Endodermal cell (in vitro differentiated cells): ENCODE data around the gene MRAP. TPM values are rescaled to one million over a fixed set of nuclear protein-coding genes. Genes with fewer than 3 reads are reported as not detected.

Experiments
- DNase-seq: peaks from one replicate; pipeline ENCODE4 v3.0.0-alpha.2; 2017
- H3K27ac ChIP-seq: 2 replicates; pipeline ENCODE4 v1.5.1; 2013; ENCODE audit warnings: mild to moderate bottlenecking, low read depth, low read length, moderate library complexity
- H3K27me3 ChIP-seq: 2 replicates; pipeline ENCODE4 v1.6.1; 2013; ENCODE audit warnings: mild to moderate bottlenecking, low read length, moderate library complexity; ENCODE audit not compliant: insufficient read depth, control insufficient read depth, poor library complexity, severe bottlenecking
- H3K36me3 ChIP-seq: 2 replicates; pipeline ENCODE4 v1.7.0; 2013; ENCODE audit warnings: mild to moderate bottlenecking, low read length, moderate library complexity; ENCODE audit not compliant: control insufficient read depth, insufficient read depth
- H3K4me1 ChIP-seq: one replicate; pipeline ENCODE4 v1.7.0; 2013; ENCODE audit warnings: low read length; ENCODE audit not compliant: control insufficient read depth, insufficient read depth
- H3K4me3 ChIP-seq: 2 replicates; pipeline ENCODE4 v1.5.1; 2013; ENCODE audit warnings: mild to moderate bottlenecking, low read length, moderate library complexity
- H3K9ac ChIP-seq: 2 replicates; pipeline ENCODE4 v1.6.1; 2013; ENCODE audit warnings: mild to moderate bottlenecking, low read length, moderate library complexity; ENCODE audit not compliant: poor library complexity, severe bottlenecking; ENCODE audit errors: extremely low read depth
- H3K9me3 ChIP-seq: 2 replicates; pipeline ENCODE4 v1.6.1; 2013; ENCODE audit warnings: mild to moderate bottlenecking, low read length, moderate library complexity; ENCODE audit not compliant: control insufficient read depth
- H3K27ac Mint-ChIP-seq: 2 replicates; pipeline ENCODE4 v1.8.0; 2020; ENCODE audit warnings: mixed read lengths
- H3K27me3 Mint-ChIP-seq: 2 replicates; pipeline ENCODE4 v1.8.0; 2021; ENCODE audit warnings: mild to moderate bottlenecking, mixed read lengths; ENCODE audit not compliant: insufficient read depth
- H3K36me3 Mint-ChIP-seq: 2 replicates; pipeline ENCODE4 v1.8.0; 2020; ENCODE audit warnings: low read depth, mixed read lengths
- H3K4me1 Mint-ChIP-seq: 2 replicates; pipeline ENCODE4 v1.8.0; 2020; ENCODE audit warnings: mixed read lengths
- H3K4me3 Mint-ChIP-seq: 2 replicates; pipeline ENCODE4 v1.8.0; 2020; ENCODE audit warnings: mild to moderate bottlenecking, moderate library complexity, mixed read lengths
- H3K9me3 Mint-ChIP-seq: 2 replicates; pipeline ENCODE4 v1.8.0; 2020; ENCODE audit warnings: mild to moderate bottlenecking, mixed read lengths
- CTCF ChIP-seq: fragments of 200-600 bp; sonication (generic); conservative IDR thresholded peaks from 2 replicates; pipeline ENCODE4 v1.5.0; 2021; ENCODE audit warnings: antibody characterized with exemption, mild to moderate bottlenecking
- WGBS, 2 experiments: methylation state at CpG; one replicate each; pipeline versions ENCODE4 v1.1.5 to v1.1.7; 2013; ENCODE audit warnings: missing lambda C conversion rate in 2 of 2, mixed read lengths in 1 of 2; ENCODE audit not compliant: insufficient coverage in 1 of 2, insufficient read length in 1 of 2; 5-methylcytosine and 5-hydroxymethylcytosine counted together
- total RNA-seq, 2 donors: library from RNA; stranded (reverse); fragmentation: NEBNext Ultra II Directional in 1 of 2; extraction: Animal tissue kit (Norgen Biotek cat#: 25700) in 1 of 2; gene quantifications; 2 replicates in 1 of 2; 3 replicates in 1 of 2; pipeline ENCODE4 v1.2.1, GENCODE V29; 2021

MRAP gene
- total RNA-seq, 2 donors from 2014 or later: not detected

DNA sequence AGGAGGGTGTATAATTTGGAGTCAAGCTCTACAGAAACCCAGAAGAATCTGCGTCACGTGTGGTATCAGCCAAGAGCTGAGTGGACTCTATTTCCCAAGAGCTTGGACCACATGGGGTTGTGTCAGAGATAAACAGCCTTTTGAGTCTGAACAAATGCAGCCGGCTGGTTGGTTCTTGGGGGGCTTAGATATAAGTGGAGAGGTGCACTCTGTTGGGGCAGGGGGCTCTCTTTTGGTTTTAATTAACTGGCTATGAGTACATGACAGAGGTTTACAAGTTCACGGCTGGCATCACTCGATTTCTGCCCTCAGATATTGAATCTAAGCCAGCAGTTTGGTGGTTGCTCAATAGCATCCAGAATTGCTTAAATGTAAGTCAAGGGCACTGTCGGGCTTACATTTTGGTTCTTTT lies 501 bp upstream of the MRAP start:
- Mint-ChIP-seq H3K36me3 (peaks cover 11% of the 10 kb centered on the region), H3K27me3 (no peaks in the 10 kb centered on the region), H3K27ac (no peak overlapping the region), H3K4me1 (no peaks in the 10 kb centered on the region), H3K4me3 (no peak overlapping the region), H3K9me3 (no peaks in the 10 kb centered on the region)
- Histone ChIP-seq H3K9me3 (no peaks in the 10 kb centered on the region), H3K36me3 (peaks cover 11% of the 10 kb centered on the region), H3K27ac (no peak overlapping the region), H3K4me3 (no peak overlapping the region), H3K9ac (no peak overlapping the region), H3K4me1 (no peaks in the 10 kb centered on the region), H3K27me3 (no peaks in the 10 kb centered on the region)
- no peak for TF ChIP-seq CTCF
- 91 to 95% methylated on average over 6 of the region's 6 CpGs for WGBS, 2 experiments
- no peak for DNase-seq

GRCh38 chr21:32299695-32300094 lies 1.0 kb downstream of the MRAP start:
- H3K4me1 ChIP-seq: no peaks in the 10 kb centered on the region
- DNase-seq: no peak
- H3K9me3 Mint-ChIP-seq: no peaks in the 10 kb centered on the region
- WGBS, 2 experiments: 91 to 92% methylated on average over 6 of the region's 6 CpGs
- H3K36me3 Mint-ChIP-seq: peaks cover 11% of the 10 kb centered on the region
- no peaks in the 10 kb centered on the region for H3K4me1 Mint-ChIP-seq
- TF ChIP-seq CTCF: no peak
- no peak overlapping the region for H3K9ac ChIP-seq
- no peak overlapping the region for H3K27ac Mint-ChIP-seq
- no peaks in the 10 kb centered on the region for H3K27me3 ChIP-seq
- H3K4me3 Mint-ChIP-seq: no peak overlapping the region
- no peak overlapping the region for H3K27ac ChIP-seq
- no peaks in the 10 kb centered on the region for H3K27me3 Mint-ChIP-seq
- no peaks in the 10 kb centered on the region for H3K9me3 ChIP-seq
- H3K4me3 ChIP-seq: no peak overlapping the region
- H3K36me3 ChIP-seq: peaks cover 11% of the 10 kb centered on the region

- Mint-ChIP-seq H3K27me3 (no peaks in the 10 kb centered on the region), H3K4me1 (no peaks in the 10 kb centered on the region), H3K9me3 (no peaks in the 10 kb centered on the region), H3K36me3 (peaks cover 11% of the 10 kb centered on the region), H3K27ac (no peak overlapping the region), H3K4me3 (no peak overlapping the region)
- DNase-seq: no peak
- H3K9me3 ChIP-seq: no peaks in the 10 kb centered on the region
- TF ChIP-seq CTCF: no peak
- H3K4me3 ChIP-seq: no peak overlapping the region
- no peaks in the 10 kb centered on the region for H3K27me3 ChIP-seq
- no peak overlapping the region for H3K9ac ChIP-seq
- H3K4me1 ChIP-seq: no peaks in the 10 kb centered on the region
- WGBS, 2 experiments: 91 to 93% methylated on average over 41 of the region's 41 CpGs
- peaks cover 11% of the 10 kb centered on the region for H3K36me3 ChIP-seq
- H3K27ac ChIP-seq: no peak overlapping the region
Observed at GRCh38 chr21:32300117-32300681, 1.5 kb downstream of the MRAP start.
